Vagina (tissue), 2 donors: Measurements from ENCODE around the gene CAP2. TPM values are rescaled to one million over a fixed set of nuclear protein-coding genes. Genes with fewer than 3 reads are reported as not detected.

Experiments
- DNase-seq, 2 donors: peaks; one replicate each; pipeline ENCODE4 v3.0.0-alpha.2; 2017; ENCODE audit errors: extremely low spot score in 2 of 2
- H3K27ac ChIP-seq: fragments of 200-600 bp; sonication (generic); one replicate; pipeline ENCODE4 v1.5.1; 2019
- H3K27me3 ChIP-seq: fragments of 200-600 bp; sonication (generic); one replicate; pipeline ENCODE4 v1.5.1; 2019
- H3K36me3 ChIP-seq, 2 donors: fragments of 200-600 bp; sonication (generic); one replicate each; pipeline ENCODE4 v1.5.1; 2017 to 2019
- H3K4me1 ChIP-seq: fragments of 200-600 bp; sonication (generic); one replicate; pipeline ENCODE4 v1.5.1; 2019
- H3K4me3 ChIP-seq, 2 donors: fragments of 200-600 bp; sonication (generic); 1 replicate in 1 of 2; 2 replicates in 1 of 2; pipeline ENCODE4 v1.5.1; 2016 to 2019
- H3K9me3 ChIP-seq: fragments of 200-600 bp; sonication (generic); one replicate; pipeline ENCODE4 v1.5.1; 2019
- POLR2A ChIP-seq, 2 donors: fragments of 450-650 bp; IDR thresholded peaks; one replicate each; pipeline ENCODE4 v1.6.1; 2017; ENCODE audit warnings: antibody characterized with exemption in 2 of 2, mild to moderate bottlenecking in 2 of 2, moderate library complexity in 2 of 2
- POLR2AphosphoS5 ChIP-seq, 2 donors: sonication (generic); formaldehyde crosslinking; IDR thresholded peaks; one replicate each; pipeline ENCODE4 v1.9.0; 2017; ENCODE audit warnings: antibody characterized with exemption in 2 of 2, mild to moderate bottlenecking in 2 of 2, low read depth in 1 of 2; ENCODE audit not compliant: insufficient read depth in 1 of 2
- intact Hi-C: fragments of 100-400 bp; cut with DNase I; formaldehyde crosslinking; loops from one replicate; pipeline ENCODE4 v1.15.1; 2023
- total RNA-seq: library from RNA; depleted of rRNA; stranded (reverse); fragments of >200 nt; gene quantifications from one replicate; pipeline ENCODE4 v1.2.3, GENCODE V29; 2016
- TF ChIP-seq, protein P1 (sequence below), 3 experiments: fragments of 450-650 bp in 2 of 3; fragments of 200-600 bp in 1 of 3; sonication (generic) in 1 of 3; IDR thresholded peaks; one replicate each; pipeline ENCODE4 v1.5.1; 2017 to 2019; ENCODE audit warnings: antibody characterized with exemption in 3 of 3, mild to moderate bottlenecking in 2 of 3, moderate library complexity in 2 of 3

CAP2 gene
- total RNA-seq, 1 donor from 2014 or later, result 9.6 TPM

DNA sequence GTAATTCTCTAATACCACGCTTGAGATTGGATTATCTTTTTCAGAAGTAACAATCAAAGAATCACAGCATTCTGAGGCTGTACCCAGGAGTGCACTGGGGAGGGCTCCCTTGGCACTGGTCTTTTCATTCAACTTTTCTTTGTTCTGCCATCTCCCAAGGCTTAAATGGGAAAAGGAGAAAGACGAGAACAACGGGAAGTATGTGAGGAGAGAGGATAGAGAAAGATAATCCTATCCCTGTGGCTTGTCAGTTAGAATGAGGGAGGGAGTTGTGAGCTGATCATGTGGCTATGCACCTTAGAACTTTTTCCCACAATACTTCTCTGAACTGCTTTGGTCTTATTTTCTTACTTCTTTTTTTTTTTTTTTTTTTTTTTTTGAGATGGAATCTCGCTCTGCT is 83.1 kb downstream of the CAP2 start:
- no peaks in the 10 kb centered on the region for H3K27me3 ChIP-seq
- no peaks in the 10 kb centered on the region for H3K36me3 ChIP-seq
- DNase-seq, result no peak
- TF ChIP-seq POLR2AphosphoS5 (IDR thresholded peaks at IDR 0.05; ENCODE audit: insufficient read depth in 1 of 2, low read depth in 1 of 2) (no peak), POLR2A (IDR thresholded peaks at IDR 0.05) (no peak)
- TF ChIP-seq, protein P1, sequence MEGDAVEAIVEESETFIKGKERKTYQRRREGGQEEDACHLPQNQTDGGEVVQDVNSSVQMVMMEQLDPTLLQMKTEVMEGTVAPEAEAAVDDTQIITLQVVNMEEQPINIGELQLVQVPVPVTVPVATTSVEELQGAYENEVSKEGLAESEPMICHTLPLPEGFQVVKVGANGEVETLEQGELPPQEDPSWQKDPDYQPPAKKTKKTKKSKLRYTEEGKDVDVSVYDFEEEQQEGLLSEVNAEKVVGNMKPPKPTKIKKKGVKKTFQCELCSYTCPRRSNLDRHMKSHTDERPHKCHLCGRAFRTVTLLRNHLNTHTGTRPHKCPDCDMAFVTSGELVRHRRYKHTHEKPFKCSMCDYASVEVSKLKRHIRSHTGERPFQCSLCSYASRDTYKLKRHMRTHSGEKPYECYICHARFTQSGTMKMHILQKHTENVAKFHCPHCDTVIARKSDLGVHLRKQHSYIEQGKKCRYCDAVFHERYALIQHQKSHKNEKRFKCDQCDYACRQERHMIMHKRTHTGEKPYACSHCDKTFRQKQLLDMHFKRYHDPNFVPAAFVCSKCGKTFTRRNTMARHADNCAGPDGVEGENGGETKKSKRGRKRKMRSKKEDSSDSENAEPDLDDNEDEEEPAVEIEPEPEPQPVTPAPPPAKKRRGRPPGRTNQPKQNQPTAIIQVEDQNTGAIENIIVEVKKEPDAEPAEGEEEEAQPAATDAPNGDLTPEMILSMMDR (IDR thresholded peaks at IDR 0.05), result no peak
- H3K4me3 ChIP-seq, result no peak overlapping the region
- H3K27ac ChIP-seq, result no peak overlapping the region
- no peaks in the 10 kb centered on the region for H3K9me3 ChIP-seq
- H3K4me1 ChIP-seq, result peaks cover 20% of the 10 kb centered on the region
- intact Hi-C loops, result loop anchor here (10.0 kb wide), 1 partner anchor 108 kb away; no protein-coding TSS in a partner anchor

DNA sequence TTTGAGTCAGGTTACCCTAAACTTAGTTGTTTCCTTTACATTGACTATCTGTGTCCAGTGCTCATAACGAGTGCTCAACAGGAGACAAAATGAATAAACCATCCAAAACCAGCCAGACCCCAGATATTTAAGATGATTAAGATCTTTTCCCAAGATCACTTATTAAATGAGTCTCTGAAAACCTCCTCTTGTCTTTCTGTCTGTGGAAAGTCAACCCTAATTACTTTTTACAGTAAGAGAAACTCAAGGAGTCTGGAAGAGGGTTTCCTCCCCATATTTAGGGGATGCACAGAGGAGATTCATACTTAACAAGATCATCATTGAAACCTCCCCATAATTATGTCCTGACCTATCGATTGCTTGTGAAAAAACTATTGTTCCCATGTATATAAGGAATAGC is 84.0 kb downstream of the CAP2 start:
- Histone ChIP-seq H3K27ac (no peak overlapping the region), H3K9me3 (no peaks in the 10 kb centered on the region), H3K36me3 (no peaks in the 10 kb centered on the region), H3K27me3 (no peaks in the 10 kb centered on the region), H3K4me1 (peaks cover 16% of the 10 kb centered on the region), H3K4me3 (no peak overlapping the region)
- TF ChIP-seq, protein P1 (IDR thresholded peaks at IDR 0.05), result no peak
- TF ChIP-seq POLR2A (IDR thresholded peaks at IDR 0.05) (no peak), POLR2AphosphoS5 (IDR thresholded peaks at IDR 0.05; ENCODE audit: insufficient read depth in 1 of 2, low read depth in 1 of 2) (no peak)
- intact Hi-C loops, result loop anchor here (10.0 kb wide), 1 partner anchor 107 kb away; no protein-coding TSS in a partner anchor
- DNase-seq, result no peak

DNA sequence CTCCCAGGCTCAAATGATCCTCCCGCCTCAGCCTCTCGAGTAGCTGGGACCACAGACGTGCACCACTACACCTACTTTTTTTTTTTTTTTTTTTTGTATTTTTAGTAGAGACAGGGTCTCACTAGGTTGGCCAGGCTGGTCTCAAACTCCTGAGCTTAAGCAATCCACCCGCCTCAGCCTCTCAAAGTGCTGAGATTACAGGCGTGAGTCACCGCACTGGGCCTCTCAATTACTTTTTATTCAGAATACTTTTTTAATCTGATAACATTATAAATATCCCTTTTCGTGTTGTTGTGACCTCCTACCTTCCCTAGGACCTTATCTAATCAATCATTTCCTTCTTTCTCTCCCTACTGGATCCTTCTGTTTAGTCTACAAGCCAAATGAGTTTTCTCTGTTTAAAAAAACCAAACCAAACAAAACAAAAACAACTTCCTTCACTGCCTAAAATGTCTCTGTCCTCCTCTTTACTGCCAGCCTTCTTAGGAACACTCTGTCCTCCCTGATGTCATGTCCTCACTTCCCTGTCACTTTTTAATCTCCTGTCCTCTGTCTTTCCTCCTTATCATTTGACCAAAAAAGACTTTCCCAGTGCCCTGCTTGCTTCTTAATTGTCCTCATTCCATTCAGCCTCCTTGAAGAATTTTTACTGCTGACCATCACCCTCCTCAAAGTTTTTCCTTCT is 85.0 kb downstream of the CAP2 start:
- Histone ChIP-seq H3K4me1 (peaks cover 6% of the 10 kb centered on the region), H3K4me3 (no peak overlapping the region), H3K36me3 (no peaks in the 10 kb centered on the region), H3K27me3 (no peaks in the 10 kb centered on the region), H3K9me3 (no peaks in the 10 kb centered on the region), H3K27ac (no peak overlapping the region)
- intact Hi-C loops, result loop anchor here (10.0 kb wide), 1 partner anchor 106 kb away; no protein-coding TSS in a partner anchor
- TF ChIP-seq POLR2A (IDR thresholded peaks at IDR 0.05) (no peak), POLR2AphosphoS5 (IDR thresholded peaks at IDR 0.05; ENCODE audit: insufficient read depth in 1 of 2, low read depth in 1 of 2) (no peak)
- TF ChIP-seq, protein P1 (IDR thresholded peaks at IDR 0.05), result no peak
- DNase-seq, result no peak

DNA sequence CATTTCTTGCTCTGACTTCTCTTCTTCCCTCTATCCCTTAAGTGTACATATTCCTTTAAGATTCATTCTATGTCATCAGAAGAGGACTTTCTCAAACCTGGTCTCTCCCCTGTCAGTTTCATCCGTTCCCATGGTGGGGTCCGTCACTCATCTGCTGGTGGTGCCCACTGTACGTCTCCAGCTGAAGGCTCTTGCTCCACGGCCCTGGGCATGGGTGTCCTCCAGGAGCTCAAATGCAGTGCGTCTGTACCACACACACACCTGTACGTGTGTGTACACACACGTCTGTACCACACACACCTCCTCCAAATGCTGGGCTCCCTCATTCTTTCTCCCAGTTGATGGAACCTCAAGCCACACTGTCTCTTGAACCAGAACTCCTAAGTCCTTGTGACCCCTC is 85.6 kb downstream of the CAP2 start:
- no peak for DNase-seq

More for the DNA sequence above, 85.6 kb downstream of the CAP2 start:
- Histone ChIP-seq H3K27ac (no peak overlapping the region), H3K4me3 (no peak overlapping the region), H3K27me3 (no peaks in the 10 kb centered on the region), H3K4me1 (peaks cover under 1% of the 10 kb centered on the region), H3K36me3 (no peaks in the 10 kb centered on the region), H3K9me3 (no peaks in the 10 kb centered on the region)
- intact Hi-C loops, result loop anchor here (10.0 kb wide), 1 partner anchor 106 kb away; no protein-coding TSS in a partner anchor
- TF ChIP-seq, protein P1 (IDR thresholded peaks at IDR 0.05), result no peak
- no peak for TF ChIP-seq POLR2AphosphoS5 (IDR thresholded peaks at IDR 0.05; ENCODE audit: insufficient read depth in 1 of 2, low read depth in 1 of 2)
- no peak for TF ChIP-seq POLR2A (IDR thresholded peaks at IDR 0.05)
